Esophagus squamous epithelium (tissue), 4 donors: ENCODE results near the gene SAMD9.

Source experiments
- POLR2A ChIP-seq, 4 donors: fragments of 450-650 bp; IDR thresholded peaks; one replicate each; pipeline ENCODE4 v1.6.1; 2017; ENCODE audit warnings: antibody characterized with exemption in 4 of 4, mild to moderate bottlenecking in 4 of 4, moderate library complexity in 3 of 4
- TF ChIP-seq, protein P1 (sequence below), 6 experiments: fragments of 450-650 bp in 4 of 6; fragments of 200-600 bp in 2 of 6; sonication (generic) in 2 of 6; IDR thresholded peaks; one replicate each; pipeline ENCODE4 v1.5.1; 2016 to 2019; ENCODE audit warnings: antibody characterized with exemption in 6 of 6, mild to moderate bottlenecking in 4 of 6, moderate library complexity in 4 of 6

DNA sequence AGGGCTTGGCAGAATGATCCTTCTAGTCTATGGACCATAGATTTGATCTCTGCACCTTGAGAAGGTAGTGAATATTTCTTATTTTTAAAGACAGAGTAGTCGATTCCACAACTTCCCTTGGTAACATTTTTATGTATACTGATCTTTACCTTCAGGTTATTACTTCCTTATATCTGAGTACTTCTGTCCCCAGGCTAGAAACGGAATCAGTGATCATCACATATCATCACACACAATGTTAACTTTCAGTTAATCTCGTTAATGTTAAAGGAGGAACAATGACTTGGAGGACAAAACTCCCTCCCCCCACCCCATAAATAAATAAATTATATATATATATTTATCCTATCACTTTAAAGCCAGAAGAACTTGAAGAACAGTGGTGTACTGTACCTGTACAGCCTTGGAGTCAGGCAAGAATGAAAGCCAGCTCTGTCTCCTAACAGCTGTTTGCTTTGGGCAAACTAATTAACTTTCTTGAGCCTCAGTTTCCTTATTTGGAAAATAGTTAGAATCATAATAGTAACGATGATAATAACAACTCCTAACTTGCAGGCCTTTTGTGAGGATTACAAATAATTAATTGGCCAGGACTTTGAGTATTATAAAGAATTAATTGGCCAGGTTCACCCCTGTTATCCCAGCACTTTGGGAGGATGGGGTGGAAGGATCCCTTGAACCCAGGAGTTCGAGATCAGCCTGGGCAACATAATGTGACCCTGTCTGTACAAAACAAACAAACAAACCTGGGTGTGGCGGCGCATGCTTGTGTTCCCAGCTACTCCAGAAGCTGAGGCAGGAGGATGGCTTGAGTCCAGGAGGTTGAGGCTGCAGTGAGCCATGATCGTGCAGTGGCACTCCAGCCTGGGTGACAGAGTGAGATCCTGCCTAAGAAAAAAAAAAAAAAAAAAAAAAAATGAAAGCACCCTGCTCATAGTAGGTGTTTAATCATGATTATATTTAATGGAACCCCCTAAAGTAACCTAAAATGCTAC, 63.5 kb downstream of the SAMD9 start:
- TF ChIP-seq, protein P1, sequence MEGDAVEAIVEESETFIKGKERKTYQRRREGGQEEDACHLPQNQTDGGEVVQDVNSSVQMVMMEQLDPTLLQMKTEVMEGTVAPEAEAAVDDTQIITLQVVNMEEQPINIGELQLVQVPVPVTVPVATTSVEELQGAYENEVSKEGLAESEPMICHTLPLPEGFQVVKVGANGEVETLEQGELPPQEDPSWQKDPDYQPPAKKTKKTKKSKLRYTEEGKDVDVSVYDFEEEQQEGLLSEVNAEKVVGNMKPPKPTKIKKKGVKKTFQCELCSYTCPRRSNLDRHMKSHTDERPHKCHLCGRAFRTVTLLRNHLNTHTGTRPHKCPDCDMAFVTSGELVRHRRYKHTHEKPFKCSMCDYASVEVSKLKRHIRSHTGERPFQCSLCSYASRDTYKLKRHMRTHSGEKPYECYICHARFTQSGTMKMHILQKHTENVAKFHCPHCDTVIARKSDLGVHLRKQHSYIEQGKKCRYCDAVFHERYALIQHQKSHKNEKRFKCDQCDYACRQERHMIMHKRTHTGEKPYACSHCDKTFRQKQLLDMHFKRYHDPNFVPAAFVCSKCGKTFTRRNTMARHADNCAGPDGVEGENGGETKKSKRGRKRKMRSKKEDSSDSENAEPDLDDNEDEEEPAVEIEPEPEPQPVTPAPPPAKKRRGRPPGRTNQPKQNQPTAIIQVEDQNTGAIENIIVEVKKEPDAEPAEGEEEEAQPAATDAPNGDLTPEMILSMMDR (IDR thresholded peaks at IDR 0.05), result no peak
- no peak for TF ChIP-seq POLR2A (IDR thresholded peaks at IDR 0.05)
